Measurements from ENCODE around the gene PYGB. TPM values are rescaled to one million over a fixed set of nuclear protein-coding genes. Genes with fewer than 3 reads are reported as not detected.
"Not testable (repeated sequence)": the region's sequence is repeated elsewhere in the genome, so short reads cannot be mapped to it uniquely, and the experiment has no call there.

Gene PYGB
- total RNA-seq, 1 experiment from 2014 or later: 216 TPM

DNA sequence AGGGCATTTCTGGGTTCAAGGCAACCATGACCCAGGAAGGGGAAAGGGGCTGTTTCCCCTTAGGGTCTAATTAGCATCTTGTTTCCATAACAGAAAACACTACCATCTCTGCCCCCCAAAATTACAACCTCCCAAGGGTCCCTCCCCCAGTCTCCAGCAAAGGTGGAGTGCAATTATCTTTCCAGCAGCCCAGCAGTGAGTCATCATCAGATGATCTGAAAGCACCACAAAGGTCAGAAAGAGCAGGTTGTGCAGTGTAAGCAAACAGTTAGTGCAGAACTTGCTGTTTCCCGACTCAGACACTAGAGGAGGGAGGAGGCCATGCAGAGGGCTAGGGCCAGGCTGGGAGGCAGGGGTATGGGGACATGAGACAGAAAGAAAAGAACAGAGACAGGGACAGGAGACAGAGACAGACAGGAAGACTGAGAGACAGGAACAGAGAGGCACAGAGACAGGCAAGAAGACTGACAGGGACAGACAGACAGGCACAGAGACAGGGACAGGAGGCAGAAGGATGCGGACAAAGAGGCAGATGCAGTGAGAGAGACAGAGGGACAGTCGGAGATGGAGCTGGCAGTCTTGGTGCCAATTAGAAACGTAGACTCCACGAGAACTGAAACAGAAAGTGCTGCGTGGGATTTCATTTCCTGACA lies 62.5 kb downstream of the PYGB start:
- Histone ChIP-seq H3K79me2 (ENCODE audit: low read length) (no peaks in the 10 kb centered on the region), H3K9me2 (replicated peaks; ENCODE audit: low read length) (no peaks in the 10 kb centered on the region), H3F3A (ENCODE audit: low read length, unreplicated experiment) (no peaks in the 10 kb centered on the region), H3K36me3 (ENCODE audit: low read depth, low read length) (no peaks in the 10 kb centered on the region), H3K4me2 (ENCODE audit: low read length) (peak overlapping the region; percentile 80), H3K27ac (ENCODE audit: low read length) (peak overlapping the region; percentile 93), H3K9ac (ENCODE audit: low read length) (peak overlapping the region; percentile 76), H3K9me3 (ENCODE audit: low read length) (no peaks in the 10 kb centered on the region), H2AFZ (ENCODE audit: low read length) (peak overlapping the region; percentile 7; the same call in 1 of the 2 replicates), H4K20me1 (ENCODE audit: low read length) (no peaks in the 10 kb centered on the region), H3K4me1 (ENCODE audit: insufficient read depth, low read length) (peaks cover 38% of the 10 kb centered on the region), H3K27me3 (ENCODE audit: low read length) (no peaks in the 10 kb centered on the region), H3K4me3 (ENCODE audit: low read length) (peak overlapping the region; percentile 55)
- peak; percentile 92 for DNase-seq
- BruUV-seq (replicated peaks): TSS peak; percentile 86
- ChIA-PET POLR2A (ENCODE audit: unreplicated experiment) (interaction anchor here (0.5 to 0.9 kb wide), 3 partner anchors 12 to 71 kb away, joined by 3 to 8 read pairs (median 3); no protein-coding TSS in a partner anchor), CTCF (interaction anchor here (0.6 to 1.4 kb wide), 6 partner anchors 10 to 1953 kb away, joined by 3 to 18 read pairs (median 4); no protein-coding TSS in a partner anchor)
- intact Hi-C loops (cut with micrococcal nuclease): loop anchor here (1.0 to 5.0 kb wide), 3 partner anchors 42 to 89 kb away; no protein-coding TSS in a partner anchor
- ATAC-seq: peak; percentile 83
- TF ChIP-seq CTCF (conservative IDR thresholded peaks at IDR 0.05; ENCODE audit: low read depth, low read length) (peak; percentile 82), EZH2phosphoT487 (IDR thresholded peaks at IDR 0.05; ENCODE audit: borderline replicate concordance, low read length) (no peak), EZH2 (IDR thresholded peaks at IDR 0.05; ENCODE audit: low read length, unreplicated experiment) (no peak)

DNA sequence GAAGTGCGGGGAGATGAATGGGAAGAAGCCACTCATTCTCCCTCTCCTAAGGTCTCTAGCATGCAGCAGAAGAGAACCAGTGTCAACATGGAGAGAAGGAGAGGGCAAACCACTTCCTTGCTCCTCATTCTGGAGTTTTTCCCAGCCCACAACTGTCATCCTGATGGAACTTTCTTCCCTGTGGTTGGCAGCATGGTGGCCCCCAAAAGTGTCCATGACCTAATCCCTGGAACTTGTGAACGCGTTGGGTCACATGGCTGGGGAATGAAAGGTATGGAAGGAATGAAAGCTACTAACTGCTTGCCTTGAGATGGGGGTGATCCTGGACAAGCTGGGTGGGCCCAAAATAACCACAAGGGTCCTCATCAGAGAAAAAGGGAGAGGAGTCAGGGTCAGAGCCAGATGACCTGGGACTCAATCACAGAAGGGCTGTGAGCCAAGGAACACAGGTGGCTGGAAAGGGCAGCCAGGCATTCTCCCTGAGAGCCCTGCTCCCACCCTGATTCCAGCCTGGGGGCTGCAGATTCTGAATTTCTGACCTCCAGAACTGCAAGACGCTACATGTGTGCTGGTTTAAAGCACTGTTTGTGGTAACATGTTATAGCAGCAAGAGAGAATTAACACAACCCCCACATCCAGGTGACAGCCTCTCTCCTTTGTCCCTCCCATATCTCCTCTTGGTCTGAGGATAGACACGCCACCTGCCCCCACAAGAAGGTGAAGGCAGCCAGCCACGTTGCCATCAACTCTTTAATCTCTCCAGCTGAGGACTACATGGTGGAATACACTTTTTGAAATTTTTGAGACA lies 63.2 kb downstream of the PYGB start:
- no TSS peak for BruUV-seq (replicated peaks)
- H3K4me1 ChIP-seq (ENCODE audit: insufficient read depth, low read length): peaks cover 45% of the 10 kb centered on the region
- H3F3A ChIP-seq (ENCODE audit: low read length, unreplicated experiment): no peaks in the 10 kb centered on the region
- H3K4me2 ChIP-seq (ENCODE audit: low read length): peak overlapping the region; percentile 80
- POLR2A ChIA-PET (ENCODE audit: unreplicated experiment): no interaction called here
- CTCF ChIA-PET: interaction anchor here (0.6 to 1.1 kb wide), 2 partner anchors 87 to 1953 kb away, joined by 3 read pairs; no protein-coding TSS in a partner anchor
- no peaks in the 10 kb centered on the region for H3K27me3 ChIP-seq (ENCODE audit: low read length)
- H3K36me3 ChIP-seq (ENCODE audit: low read depth, low read length): no peaks in the 10 kb centered on the region
- H3K9ac ChIP-seq (ENCODE audit: low read length): peak overlapping the region; percentile 76
- no peaks in the 10 kb centered on the region for H3K79me2 ChIP-seq (ENCODE audit: low read length)
- TF ChIP-seq CTCF (conservative IDR thresholded peaks at IDR 0.05; ENCODE audit: low read depth, low read length): no peak
- no peak for TF ChIP-seq EZH2phosphoT487 (IDR thresholded peaks at IDR 0.05; ENCODE audit: borderline replicate concordance, low read length)
- TF ChIP-seq EZH2 (IDR thresholded peaks at IDR 0.05; ENCODE audit: low read length, unreplicated experiment): no peak
- ATAC-seq: peak; percentile 4
- peak overlapping the region; percentile 55; the same call in 1 of the 2 replicates for H3K4me3 ChIP-seq (ENCODE audit: low read length)
- intact Hi-C loops (cut with micrococcal nuclease): loop anchor here (1.0 to 5.0 kb wide), 3 partner anchors 41 to 88 kb away; no protein-coding TSS in a partner anchor
- no peaks in the 10 kb centered on the region for H3K9me2 ChIP-seq (replicated peaks; ENCODE audit: low read length)
- H3K9me3 ChIP-seq (ENCODE audit: low read length): no peaks in the 10 kb centered on the region
- H4K20me1 ChIP-seq (ENCODE audit: low read length): no peaks in the 10 kb centered on the region
- peak overlapping the region; percentile 7; the same call in 1 of the 2 replicates for H2AFZ ChIP-seq (ENCODE audit: low read length)
- peak; percentile 50 for DNase-seq
- peak overlapping the region; percentile 93 for H3K27ac ChIP-seq (ENCODE audit: low read length)

DNA sequence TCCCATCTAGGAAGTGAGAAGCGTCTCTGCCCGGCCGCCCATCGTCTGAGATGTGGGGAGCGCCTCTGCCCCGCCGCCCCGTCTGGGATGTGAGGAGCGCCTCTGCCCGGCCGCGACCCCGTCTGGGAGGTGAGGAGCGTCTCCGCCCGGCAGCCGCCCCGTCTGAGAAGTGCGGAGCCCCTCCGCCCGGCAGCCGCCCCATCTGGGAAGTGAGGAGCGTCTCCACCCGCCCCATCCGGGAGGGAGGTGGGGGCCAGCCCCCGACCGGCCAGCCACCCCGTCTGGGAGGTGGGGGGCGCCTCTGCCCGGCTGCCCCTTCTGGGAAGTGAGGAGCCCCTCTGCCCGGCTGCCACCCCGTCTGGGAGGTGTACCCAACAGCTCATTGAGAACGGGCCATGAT lies 64.8 kb downstream of the PYGB start:
- H3K27me3 ChIP-seq (ENCODE audit: low read length); H3K27ac ChIP-seq (ENCODE audit: low read length); H4K20me1 ChIP-seq (ENCODE audit: low read length); H3K9me2 ChIP-seq (replicated peaks; ENCODE audit: low read length); H3K9ac ChIP-seq (ENCODE audit: low read length); POLR2A ChIA-PET (ENCODE audit: unreplicated experiment); H3K79me2 ChIP-seq (ENCODE audit: low read length); H3F3A ChIP-seq (ENCODE audit: low read length, unreplicated experiment); H3K36me3 ChIP-seq (ENCODE audit: low read depth, low read length); ATAC-seq; H2AFZ ChIP-seq (ENCODE audit: low read length); BruUV-seq (replicated peaks); H3K4me2 ChIP-seq (ENCODE audit: low read length); H3K4me3 ChIP-seq (ENCODE audit: low read length); CTCF ChIA-PET; H3K9me3 ChIP-seq (ENCODE audit: low read length); DNase-seq: not testable (repeated sequence)
- H3K4me1 ChIP-seq (ENCODE audit: insufficient read depth, low read length): peaks cover 45% of the 10 kb centered on the region
- intact Hi-C loops (cut with micrococcal nuclease): loop anchor here (5.0 kb wide), 1 partner anchor 40 kb away; no protein-coding TSS in a partner anchor

All from PC-3 (cell line).